ENCODE results near the gene ZNF598. TPM values are rescaled to one million over a fixed set of nuclear protein-coding genes. Genes with fewer than 3 reads are reported as not detected.
A peak's percentile ranks its signal among the peaks of the same experiment; 100 is the strongest.

The ZNF598 gene
- total RNA-seq, 1 donor from 2014 or later = 9.2 TPM

GRCh38 chr16:2008009-2008526 is 1.6 kb downstream of the ZNF598 start:
- peak in 1 of 2 donors; percentile 60 for DNase-seq (ENCODE audit: low read depth in 2 of 2)

- no peak for DNase-seq (ENCODE audit: low read depth in 2 of 2)
Measured at GRCh38 chr16:2007081-2007836, 2.4 kb downstream of the ZNF598 start.

GRCh38 chr16:2006317-2006716 is 3.3 kb downstream of the ZNF598 start:
- DNase-seq (ENCODE audit: low read depth in 2 of 2) = no peak

- DNase-seq (ENCODE audit: low read depth in 2 of 2) = no peak
Measured at GRCh38 chr16:2005646-2006045, 4.0 kb downstream of the ZNF598 start.

DNA sequence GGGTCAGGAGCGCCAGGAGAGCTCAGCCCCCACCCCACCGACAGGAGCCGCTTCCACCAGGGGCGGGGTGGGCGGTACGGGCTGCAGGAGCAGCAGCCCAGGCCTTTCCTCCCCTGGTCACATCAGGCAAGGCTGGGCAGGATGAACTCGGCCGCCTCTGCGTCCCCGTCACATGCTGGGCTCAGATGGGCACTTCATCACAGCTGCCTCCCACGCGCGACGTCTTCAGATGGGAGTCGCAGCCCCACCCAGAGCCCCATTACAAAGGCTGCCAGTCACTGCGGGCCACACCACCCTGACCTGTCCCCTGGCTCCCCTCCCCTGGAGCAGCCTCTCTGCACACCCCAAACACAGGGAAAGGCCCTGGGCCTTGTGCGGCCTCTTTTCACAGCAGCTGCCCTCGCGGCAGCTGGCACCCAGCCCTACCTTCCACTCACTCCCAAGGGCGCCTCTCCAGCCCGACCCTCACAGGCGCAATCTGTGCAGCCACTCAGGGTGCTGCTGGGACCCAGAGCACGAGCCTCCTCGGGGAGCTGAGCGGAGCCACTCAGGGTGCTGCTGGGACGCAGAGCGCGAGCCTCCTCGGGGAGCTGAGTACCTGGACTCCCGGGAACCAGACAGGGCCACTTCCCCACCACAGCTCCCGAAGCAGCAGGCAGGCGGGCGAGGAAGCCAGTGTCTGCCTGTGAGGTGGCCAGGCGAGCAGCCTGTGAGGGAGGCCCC is 4.7 kb downstream of the ZNF598 start:
- no peak for DNase-seq (ENCODE audit: low read depth in 2 of 2)

GRCh38 chr16:2003827-2004641 is 5.6 kb downstream of the ZNF598 start:
- DNase-seq (ENCODE audit: low read depth in 2 of 2) = peak; percentile 69 to 85

GRCh38 chr16:2003231-2003826 is 6.3 kb downstream of the ZNF598 start:
- no peak for DNase-seq (ENCODE audit: low read depth in 2 of 2)

- DNase-seq (ENCODE audit: low read depth in 2 of 2) = no peak
Measured at GRCh38 chr16:2002406-2003230, 7.0 kb downstream of the ZNF598 start.

GRCh38 chr16:2001456-2002355 is 7.9 kb downstream of the ZNF598 start:
- no peak for DNase-seq (ENCODE audit: low read depth in 2 of 2)

GRCh38 chr16:2001035-2001434 is 8.6 kb downstream of the ZNF598 start:
- DNase-seq (ENCODE audit: low read depth in 2 of 2) = no peak

DNA sequence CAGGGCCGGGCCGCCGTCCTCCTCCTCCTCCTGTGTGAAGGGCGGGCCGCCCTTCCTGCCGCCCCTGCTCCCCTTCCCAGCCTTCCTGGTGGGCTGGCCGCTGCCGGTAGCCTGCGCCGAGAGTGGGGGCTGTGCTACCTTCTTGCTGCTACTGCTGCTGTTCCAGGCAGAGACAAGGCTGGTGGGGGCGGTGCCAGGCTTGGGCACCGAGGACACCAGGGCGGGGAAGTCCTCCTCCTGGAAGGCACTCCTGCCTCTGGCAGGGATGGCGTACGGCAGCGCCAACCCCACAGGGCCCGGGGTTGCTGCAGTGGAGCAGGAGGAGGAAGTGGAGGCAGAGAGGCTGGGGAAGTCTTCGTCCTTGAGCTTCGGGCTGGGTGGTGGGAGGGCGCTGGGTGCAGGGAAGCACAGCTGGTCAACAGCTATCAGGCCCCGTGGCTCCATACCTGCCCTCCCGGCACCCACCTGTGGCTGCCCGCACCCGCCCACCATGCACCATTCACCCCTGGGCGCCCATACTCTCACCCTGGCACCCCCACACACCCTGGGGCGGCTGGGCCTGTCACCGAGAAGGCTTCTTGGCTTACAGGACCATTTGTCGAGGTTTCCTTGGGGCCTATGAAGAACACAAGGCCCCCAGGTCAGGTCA is 9.6 kb downstream of the ZNF598 start:
- DNase-seq (ENCODE audit: low read depth in 2 of 2) = no peak

DNA sequence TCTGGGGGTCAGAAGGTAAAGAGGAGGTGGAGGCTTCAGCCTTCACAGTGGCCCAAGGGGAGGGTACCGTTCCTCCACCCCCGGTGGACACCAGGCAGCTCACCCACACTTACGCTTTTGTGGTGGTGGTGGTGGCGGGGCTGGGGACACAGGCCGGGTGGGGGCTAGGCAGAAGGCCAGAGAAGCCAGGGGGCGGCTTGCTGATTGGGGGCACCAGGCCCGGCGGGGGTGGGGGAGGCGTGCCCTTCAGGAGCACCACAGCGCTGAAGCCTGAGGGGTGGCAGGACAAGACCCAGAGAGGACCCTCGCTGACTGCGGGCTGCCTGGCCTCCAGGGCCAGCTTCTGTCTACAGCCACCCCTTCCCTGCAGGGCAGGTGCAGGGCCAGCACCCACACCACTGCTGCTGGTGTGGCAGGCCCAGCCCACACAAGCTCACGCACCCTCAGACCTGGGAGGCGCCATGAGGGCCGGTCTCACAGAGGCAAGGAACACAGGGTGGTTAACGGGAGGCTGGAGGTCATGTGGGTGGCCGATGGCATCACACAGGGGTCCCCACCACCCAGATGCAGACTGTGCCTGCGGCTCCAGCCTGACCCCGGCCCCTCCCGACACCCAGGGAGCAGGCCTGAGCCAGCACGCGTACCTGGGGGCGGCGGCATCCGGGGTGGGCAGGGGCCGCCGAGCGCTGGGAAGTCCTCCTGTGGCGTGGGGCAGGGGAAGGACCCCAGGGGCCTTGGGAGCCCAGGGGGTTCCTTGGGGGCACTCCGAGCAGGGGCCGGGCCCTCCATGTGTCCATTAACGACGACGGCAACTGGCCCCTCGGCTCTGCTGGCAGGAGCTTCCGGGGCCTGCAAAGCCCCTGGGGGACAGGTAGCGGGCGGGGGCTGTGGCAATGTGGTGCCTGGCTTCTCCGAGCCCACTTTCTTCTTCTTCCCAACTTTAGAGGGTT is 10.5 kb downstream of the ZNF598 start:
- DNase-seq (ENCODE audit: low read depth in 2 of 2) = no peak

- no peak for DNase-seq (ENCODE audit: low read depth in 2 of 2)
Measured at GRCh38 chr16:1998360-1998835, 11.2 kb downstream of the ZNF598 start.

- DNase-seq (ENCODE audit: low read depth in 2 of 2) = no peak
Measured at GRCh38 chr16:1997494-1998359, 11.9 kb downstream of the ZNF598 start.

DNA sequence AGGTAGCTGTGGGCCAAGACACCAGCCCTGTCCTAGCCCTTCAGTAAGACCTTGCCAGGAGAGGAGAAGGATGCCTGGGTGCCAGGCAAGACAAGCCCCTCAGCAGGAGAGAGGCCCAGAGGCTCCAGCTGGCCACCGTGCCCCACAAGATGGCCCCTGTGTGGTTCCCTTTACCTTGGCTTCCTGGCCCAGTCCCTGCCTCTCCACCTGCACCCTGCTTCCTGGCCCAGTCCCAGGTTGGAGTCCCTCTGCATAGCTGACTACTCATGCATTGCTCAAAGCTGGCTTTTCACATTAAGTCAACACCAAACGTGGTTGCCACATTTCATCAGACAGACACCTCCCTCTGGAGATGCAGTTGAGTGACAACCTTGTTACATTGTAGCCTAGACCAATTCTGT is 15.9 kb downstream of the ZNF598 start:
- no peak for DNase-seq (ENCODE audit: low read depth in 2 of 2)

DNA sequence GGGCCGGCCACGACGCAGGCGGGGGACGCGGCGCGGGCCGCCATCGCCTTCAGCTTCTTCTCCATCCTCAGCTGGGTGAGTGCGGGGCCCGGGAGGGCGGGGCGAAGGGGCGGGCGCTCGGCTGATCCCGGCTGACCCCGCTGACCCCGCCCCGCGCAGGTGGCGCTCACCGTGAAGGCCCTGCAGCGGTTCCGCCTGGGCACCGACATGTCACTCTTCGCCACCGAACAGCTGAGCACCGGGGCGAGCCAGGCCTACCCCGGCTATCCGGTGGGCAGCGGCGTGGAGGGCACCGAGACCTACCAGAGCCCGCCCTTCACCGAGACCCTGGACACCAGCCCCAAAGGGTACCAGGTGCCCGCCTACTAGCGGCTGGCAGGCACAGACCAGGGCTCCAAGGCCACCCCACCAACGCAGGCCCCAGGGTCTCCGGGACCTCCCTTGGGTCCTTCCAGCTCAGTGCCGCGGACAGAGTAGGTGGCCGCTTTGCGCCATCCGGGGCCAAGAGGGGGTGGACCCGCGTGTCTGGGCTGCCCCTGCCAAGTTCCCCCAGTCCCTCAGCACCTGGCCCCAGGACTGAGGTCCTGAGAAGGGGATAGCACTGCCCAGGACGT is 16.8 kb downstream of the ZNF598 start:
- no peak for DNase-seq (ENCODE audit: low read depth in 2 of 2)

All from dermis microvascular lymphatic vessel endothelial cell (primary cell).